GM19452 (cell line): ENCODE measurements around the gene C10orf67.

ENCODE experiments used
- ATAC-seq: cut with Tn5 transposase; IDR thresholded peaks from one replicate; pipeline ENCODE4 v1.9.1; 2021; ENCODE audit not compliant: unreplicated experiment

Gene C10orf67

DNA sequence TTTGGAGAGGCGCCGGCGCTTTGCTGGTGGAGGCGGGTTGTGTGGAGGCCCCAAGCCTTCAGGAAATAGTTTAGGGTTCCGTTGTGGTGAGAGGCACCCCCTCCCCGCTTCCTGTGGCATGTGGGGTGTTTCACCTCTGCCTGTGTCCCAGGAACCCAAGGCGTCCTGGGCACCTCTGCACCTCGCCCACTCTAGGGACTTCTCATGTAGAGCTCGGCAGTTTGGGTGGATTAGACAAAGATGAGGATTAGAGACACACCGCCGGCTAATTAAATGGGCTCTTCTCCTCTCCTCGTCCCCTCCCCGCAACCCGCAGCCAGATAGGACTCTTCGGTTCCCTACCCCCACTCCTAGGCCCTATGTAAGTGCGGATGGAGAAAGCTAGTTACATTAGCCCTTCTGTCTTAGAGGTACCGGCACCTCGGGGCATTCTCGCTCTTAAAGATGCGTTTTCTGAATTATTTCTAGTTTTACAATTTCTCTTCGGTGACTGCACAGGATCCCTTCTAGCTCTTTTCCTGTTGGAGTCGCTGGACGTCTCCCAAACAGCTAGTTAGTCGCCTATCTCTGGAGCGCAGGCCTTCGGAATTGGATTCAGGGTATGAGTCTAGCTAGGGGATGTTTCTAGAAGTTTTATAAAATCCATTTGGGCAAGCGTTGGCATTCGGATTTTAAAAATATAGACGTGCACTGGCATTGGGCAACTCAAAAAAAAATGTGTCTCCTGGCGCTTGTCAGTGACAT, 144.7 kb downstream of the C10orf67 start:
- no peak for ATAC-seq

DNA sequence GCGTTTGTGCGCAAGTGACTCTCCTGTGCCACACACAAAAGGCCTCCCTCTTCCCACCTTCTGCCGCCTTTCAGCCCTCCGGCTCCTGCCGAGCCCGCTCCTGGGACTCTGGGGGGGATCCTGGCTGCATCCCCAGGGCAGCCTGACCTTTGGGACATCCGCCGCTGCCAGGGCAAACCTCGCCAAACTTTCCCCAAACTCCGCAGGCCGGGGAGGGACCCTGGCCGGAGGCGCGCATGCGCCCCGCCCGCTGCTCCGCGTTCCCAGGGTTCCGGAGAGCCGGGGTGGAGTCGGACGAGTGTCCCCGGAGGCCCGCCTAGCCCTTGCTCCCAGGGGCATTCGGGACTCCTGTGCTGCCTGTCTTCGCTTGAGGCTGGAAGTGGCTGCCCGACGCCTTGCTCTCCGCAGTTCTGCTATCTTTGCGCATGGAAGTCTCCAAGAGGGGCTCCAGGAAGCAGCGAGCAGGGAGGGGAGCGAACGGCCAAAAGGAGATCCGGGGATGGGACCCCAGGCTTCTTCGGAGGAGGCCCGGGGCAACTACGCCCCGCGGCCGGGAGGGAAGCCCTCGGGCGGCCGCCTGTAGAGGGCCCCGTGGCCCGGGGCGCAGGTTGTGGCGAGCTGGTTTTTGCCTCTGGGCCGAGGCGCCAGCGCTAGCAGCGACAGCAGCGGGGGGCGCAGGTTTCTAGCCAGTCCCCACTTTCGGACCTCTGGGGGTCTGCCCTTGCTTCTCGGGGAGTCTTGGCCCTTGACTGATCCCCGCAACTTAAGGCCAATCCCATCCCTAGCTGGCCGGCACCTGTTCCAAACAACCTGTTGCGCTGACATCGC, 145.4 kb downstream of the C10orf67 start:
- ATAC-seq: no peak

DNA sequence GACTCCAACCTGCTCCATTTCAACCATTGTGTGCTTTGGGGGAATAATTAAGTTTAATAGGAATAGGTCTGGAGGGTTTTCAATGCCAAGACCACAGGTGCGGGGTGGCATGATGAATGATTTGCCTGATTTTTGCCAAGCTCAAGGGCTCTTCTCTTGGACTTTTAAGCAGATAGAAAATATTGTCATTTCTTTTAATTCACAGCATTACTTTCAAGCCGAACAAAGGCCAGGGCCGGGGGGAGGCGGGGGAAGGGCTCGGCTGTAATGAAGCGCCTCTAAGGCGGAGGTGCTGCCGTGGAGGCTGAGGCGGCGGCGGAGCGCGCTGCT, 146.0 kb downstream of the C10orf67 start:
- no peak for ATAC-seq

DNA sequence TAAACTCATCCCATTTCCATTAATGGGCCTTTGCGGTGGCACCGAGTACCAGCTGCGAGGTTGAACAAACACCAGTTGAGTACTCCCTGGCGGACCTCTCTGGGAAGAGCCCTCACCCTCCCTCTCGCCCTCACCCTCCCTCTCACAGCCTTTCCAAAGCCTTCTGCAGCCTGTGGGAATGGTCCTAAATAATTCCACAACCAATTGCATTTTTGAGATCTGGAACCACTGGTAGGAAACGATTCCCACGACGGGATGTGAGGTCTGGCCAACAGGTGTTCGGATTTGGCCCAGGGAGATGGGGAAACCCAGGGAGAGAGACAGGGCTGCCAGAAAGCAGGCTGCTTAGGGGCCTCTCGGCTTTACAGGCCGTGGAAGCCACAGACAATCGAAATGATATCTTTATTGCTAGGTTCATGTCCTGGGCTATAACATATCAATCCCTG, 147.2 kb downstream of the C10orf67 start:
- ATAC-seq: no peak

DNA sequence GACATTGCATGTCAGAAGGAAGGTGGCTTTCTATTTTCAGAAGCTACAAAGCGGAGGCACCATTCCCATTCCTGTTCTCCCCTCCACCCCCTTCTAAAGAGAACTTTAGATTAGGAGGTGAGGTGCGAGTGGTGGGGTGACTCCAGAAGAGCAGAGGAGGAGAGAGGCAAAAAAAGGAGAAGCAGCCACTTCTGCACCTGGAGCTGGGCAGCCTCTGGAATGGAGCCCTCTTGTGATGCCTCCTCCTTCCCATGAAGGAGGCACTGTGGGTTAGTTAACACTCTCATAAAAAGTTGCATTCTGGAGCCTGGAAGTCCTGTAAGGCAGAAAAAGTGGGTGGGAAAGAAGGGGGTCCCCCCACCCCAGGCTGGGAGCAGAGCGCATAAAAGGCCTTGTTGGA, 147.7 kb downstream of the C10orf67 start:
- no peak for ATAC-seq

DNA sequence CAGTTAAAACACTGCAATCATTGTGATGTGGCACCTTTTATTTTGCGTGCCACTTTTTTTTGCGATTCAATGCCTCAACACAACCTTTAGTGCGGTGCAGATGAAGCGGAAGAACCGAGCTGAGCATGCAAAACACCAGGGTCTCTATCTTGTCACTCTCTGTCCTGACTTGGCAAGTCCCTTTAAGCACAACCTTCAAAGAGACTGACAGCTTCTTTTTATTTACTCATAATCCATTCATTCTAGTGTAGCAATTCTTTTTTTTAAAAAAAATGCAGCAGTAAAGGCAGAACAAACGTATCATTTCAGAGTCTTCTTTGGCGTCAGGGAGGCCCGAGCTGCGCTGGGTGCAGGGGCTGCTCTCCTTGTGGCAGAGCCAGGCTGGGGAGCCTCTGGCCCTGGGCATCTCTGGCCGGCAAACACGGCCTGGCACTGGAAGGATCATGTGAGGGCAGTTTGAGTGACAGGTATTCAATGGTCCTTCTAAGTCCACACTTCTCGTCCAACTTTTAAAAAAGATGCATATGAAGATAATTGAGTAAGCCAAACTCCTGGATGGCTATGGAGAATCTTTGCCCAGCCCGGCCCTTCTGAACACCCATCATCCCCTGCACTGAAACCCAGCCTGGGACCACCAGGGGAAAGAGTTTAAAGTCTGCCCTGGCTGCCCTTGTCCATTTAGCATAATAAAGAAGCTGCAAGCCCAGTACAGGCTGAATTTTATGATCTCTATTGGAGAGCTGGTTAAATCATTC, 148.6 kb downstream of the C10orf67 start:
- ATAC-seq: no peak

DNA sequence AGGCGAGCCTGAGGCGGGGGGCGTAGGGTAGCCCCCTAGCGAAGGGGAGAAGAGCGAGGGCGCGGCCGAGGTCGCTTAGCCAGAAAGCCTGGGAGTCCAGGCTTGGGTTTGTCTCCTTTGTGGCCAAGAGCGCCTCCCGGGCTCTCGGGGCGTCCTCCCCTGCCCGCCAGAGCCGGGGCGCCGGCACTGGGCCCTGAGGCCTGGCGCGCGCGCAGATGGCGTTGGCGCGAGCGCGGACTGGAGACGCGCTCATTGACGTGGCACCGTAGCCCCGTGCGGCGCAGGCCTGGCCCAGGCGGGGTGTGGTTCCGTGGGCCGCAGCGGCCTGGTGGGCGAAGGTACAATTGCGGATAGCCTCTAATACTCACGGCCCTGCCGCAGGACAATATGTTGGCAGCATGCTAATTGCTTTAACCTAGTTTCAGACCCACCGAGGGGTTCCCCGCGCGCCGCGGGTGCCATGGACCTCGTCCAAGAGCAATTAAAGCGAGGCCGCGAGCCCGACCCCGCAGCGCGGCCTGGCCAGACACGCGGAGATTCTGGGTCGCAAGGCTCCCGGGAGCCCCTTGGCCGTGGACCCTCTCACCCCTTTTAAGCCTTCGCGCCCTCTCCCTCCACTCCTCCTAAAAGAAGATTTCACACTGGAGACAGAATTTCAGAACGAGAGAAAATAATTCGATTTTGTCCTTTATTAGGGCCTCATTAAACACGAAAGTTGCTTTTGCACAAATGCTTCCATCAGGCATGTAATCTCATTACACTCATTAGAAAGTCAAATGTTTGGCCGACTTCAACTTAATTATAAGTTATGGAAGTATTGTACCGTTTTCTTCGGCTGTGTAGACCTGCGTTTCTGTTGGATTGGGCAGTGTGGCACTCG, 149.4 kb downstream of the C10orf67 start:
- ATAC-seq: no peak

DNA sequence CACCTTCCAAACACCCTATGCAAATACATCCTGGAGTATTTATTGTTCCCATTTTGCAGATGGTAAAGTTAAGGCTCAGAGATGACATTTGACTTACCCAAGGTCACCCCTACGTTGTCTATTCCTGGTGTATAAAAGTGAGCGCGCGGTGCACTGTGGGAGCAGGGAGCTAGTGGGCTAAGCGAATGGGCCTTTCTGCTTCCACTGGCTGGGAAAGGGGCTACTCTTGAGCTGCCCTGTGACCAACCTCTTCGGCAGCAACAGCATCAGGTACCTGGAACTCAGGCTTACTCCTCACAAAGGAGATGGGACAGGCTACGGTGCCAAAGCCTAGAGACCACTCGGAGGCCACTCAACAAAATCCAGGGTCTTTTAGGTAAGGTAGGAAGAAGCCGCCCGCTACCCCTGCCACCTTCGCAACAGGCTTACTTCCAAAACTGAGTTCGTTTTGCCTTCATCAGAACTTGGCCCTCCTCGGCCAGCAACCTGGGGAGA, 150.1 kb downstream of the C10orf67 start:
- no peak for ATAC-seq

DNA sequence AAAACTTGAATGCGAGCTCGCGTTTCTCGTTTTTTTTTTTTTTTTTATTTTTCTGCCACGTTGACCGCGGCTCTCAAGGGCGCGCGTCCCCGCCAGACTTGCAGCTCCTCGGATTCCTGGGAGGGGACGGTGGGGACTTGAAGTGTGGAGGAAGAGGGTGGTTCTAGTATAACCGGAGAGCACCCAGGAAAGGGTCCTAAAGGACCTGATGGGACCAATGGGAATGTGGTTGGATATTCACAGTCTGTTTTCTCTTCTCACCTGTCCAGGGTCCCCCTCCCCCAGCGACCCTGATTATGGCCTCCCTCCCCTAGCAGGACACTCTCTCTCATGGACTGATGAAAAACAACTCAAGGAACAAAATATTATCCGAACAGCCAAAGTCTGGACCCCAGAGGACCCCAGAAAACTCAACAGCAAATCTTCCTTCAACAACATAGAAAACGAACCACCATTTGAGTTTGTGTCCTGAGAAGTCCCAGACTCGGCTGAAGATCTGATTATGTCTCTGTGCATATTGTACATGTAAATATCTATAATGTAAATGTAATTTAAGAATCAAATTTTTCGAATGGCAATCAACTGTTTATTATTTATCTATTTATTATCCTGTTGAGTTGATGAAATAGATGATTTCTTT, 151.0 kb downstream of the C10orf67 start:
- no peak for ATAC-seq

DNA sequence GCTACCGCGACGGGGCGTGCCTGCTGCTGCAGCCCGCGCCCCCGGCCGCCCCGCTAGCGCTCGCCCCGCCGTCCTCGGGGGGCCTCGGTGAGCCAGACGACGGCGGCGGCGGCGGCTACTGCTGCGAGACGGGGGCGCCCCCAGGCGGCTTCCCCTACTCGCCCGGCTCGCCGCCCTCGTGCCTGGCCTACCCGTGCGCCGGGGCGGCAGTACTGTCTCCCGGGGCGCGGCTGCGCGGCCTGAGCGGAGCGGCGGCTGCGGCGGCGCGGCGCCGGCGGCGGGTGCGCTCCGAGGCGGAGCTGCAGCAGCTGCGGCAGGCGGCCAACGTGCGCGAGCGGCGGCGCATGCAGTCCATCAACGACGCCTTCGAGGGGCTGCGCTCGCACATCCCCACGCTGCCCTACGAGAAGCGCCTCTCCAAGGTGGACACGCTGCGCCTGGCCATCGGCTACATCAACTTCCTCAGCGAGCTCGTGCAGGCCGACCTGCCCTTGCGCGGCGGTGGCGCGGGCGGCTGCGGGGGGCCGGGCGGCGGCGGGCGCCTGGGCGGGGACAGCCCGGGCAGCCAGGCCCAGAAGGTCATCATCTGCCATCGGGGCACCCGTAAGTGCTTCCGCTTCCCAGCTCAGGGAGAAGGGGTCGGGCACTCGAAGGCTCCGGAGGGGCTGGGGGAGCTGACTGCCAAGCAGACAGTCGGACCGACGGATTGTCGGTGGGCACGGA, 151.7 kb downstream of the C10orf67 start:
- no peak for ATAC-seq

DNA sequence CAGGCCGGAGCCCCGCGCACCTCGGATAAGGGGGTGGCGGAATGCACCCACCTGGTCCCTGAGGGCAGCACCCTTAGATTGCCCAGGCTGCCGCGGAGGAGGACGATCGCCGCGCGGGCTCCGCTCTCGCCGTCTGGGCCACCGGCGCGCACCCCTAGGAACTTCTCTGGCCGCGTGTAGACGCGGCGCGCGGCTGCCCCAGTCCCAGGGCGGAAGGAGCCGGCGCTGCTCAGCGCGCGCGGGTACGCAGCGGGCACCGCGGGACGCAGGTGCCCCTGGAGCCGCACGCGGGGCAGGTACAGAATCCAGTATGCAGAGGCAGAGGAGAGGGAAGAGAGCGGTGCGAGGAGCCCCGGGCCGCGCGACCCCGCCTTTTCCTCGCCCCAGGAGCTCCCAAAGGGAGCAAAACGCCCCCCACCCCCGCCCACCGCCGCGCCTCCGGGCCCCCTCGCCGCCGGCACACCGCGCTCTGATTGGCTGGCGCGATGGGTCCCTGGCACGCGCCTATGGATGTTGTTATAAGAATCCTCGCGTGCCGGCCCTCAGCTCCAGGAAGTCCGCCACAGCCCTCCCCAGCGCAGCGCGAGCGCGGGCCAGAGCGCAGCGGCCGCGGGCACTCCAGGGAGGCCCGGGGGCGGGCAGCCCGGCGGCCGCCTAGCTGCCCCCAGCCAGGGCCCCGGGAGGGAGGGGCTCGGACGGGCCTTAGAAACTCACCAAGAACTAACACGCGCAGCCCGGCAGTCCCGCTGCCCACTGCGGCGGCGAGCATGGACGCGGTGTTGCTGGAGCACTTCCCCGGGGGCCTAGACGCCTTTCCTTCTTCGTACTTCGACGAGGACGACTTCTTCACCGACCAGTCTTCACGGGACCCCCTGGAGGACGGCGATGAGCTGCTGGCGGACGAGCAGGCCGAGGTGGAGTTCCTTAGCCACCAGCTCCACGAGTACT, 152.6 kb downstream of the C10orf67 start, which contains the start of gene PTF1A:
Gene PTF1A (plus strand): TSS at position 549 of the 948 bp plus-strand sequence. CDS start 219 bp downstream, at position 768.
- no peak for ATAC-seq

DNA sequence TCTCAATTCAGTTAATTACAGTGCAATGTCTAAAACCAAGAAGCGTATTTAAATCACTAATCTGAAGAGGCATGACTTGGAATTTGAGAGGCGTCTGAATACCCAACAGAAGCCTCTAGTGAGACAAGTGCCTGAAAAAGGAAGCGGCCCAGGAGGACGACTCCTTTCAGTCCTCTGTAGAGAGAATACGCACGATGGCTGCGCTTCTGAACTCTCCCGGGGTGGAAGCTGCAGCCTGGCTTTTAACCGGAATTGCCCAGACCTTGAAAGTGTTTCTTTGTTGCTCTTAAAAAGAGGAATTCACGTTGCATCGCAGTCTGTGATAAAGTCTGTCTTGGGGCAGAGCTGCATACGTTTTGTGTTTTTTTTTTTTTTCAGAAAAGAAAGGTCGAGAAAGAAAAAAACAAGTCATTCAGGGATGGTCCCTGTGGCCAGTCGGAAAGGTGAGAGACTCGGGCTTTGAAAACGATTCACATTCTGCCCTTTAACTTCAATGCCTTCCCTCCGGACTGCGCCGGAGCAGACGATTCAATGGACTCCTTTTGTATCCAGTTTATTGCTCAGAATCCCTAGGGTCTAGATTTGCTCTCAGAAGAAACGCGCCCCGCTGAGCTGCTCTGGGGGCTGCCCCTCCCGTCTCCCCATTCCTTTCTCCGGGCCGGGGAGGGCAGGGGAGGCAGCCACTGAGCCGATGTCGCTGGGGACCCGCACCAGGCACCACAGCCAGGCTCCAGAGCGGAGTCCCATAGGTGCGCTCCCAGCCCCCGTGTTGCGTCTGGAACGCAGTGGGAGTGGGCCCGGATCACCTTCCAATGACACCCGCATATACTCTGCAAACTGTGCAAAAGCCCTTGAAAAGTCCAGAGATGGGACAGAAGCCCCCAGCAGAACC, 153.5 kb downstream of the C10orf67 start:
- no peak for ATAC-seq

DNA sequence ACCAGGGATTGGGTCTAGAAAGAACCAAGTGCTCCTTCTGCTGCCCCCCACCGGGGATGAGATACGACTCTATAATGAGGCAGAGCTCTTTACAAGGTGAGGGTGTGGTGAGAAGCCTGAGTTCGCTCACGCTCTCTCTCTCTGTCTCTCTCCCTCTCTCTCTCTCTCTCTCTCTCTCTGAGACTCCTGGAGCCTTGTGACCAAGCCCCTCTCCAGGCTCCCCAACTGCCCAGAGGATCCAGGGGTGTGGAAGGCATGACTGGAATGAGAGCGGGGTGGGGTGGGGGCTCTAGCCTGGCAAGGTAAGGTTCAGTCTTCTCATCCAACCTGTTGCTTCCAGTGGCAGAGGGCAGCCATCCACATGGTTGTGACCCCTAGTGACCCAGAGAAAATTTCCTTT, 155.6 kb downstream of the C10orf67 start:
- no peak for ATAC-seq

DNA sequence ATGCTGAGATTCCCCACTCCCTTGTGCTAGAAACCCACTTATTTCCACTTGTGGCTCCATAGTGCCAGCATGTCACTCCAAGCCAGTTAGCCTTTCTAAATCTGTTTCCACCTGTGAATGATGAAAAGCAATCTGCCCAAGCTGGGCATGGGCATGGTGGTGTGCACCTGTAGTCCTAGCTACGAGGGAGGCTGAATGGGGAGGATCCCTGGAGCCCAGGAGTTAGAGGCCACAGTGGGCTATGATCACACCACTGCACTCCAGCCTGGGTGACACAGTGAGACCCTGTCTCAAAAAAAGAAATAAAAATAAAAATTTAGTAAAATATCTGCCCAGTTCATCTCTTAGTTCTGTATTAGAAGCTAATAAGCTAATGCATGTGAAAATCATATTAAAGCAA, 157.4 kb downstream of the C10orf67 start:
- ATAC-seq: no peak

DNA sequence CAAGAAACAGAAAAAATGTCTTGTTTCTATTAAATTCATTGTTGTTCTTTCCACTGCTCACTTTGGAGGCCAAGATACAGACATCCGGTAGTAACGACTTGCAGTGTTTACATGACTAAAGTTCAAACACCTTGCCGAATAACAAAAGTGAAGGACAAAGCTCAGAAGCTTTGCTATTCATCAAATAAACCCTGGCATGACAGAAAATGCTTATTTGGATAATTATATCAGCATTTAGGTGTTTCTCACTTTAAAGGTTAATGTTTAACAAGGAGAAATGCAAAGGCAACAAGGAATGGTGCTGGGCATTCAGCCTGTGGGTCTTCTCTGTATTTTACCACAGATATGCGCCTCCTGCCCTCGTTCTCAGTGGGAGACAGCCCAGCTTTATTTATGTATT, 157.9 kb downstream of the C10orf67 start:
- ATAC-seq: no peak

DNA sequence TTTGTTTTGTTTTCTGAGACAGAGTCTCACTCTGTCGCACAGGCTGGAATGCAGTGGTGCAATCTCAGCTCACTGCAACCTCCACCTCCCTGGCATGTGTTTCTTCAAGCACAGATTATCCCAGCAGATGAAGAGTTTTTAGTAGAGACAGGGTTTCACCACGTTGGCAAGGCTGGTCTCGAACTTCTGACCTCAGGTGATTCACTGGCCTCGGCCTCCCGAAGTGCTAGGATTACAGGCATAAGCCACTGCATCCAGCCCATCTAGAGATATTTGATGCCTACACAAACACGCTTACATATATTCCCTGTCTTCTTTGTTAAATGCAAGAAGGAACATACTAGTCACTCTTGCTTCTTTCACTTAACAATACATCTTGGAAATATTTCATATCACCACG, 158.4 kb downstream of the C10orf67 start:
- no peak for ATAC-seq

DNA sequence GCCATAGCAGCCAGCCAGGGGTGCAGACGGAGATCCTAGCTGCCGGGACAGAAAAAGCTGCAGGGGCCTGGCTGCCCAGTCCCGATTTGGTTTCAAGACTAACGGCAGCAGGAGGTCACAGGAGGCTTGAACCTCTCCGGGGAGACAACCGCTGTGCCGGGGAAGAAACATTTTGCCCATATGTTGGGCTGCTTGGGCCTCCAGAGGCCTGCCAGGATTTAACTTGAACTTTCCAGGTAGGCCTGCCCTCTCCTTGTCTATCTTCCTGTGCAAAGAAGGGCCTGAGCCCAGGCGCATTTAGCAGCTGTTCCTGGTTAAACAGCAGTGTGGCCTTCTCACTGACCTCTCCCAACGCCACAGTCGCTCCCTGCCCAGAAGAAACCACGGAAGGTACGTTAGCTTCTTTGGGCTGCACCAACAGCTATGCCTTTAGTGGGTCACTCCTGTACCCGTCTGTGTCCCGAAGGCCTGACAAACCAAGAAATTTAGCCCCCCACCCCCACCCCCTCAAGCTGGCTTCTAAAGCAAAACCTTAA, 169.6 kb downstream of the C10orf67 start:
- ATAC-seq: no peak
